KOPT-K1 (cell line): ENCODE measurements around the gene ABHD6.

Experiments
- H3K27ac ChIP-seq: fragments of 200-600 bp; sonication (generic); 2 replicates; pipeline ENCODE4 v1.5.1; 2016; ENCODE audit warnings: antibody characterized with exemption, mild to moderate bottlenecking, low read depth, low read length; ENCODE audit not compliant: poor library complexity, severe bottlenecking
- H3K36me3 ChIP-seq: fragments of 200-600 bp; sonication (generic); 2 replicates; pipeline ENCODE4 v1.5.1; 2017; ENCODE audit warnings: antibody characterized with exemption, mild to moderate bottlenecking, low read length, moderate library complexity; ENCODE audit not compliant: insufficient read depth
- H3K9me3 ChIP-seq: fragments of 200-600 bp; sonication (generic); 2 replicates; pipeline ENCODE4 v1.5.1; 2017; ENCODE audit warnings: antibody characterized with exemption, low read length, mild to moderate bottlenecking; ENCODE audit not compliant: insufficient read depth, poor library complexity, severe bottlenecking

Gene ABHD6

GRCh38 chr3:58342676-58343075 is 105.1 kb downstream of the ABHD6 start:
- Histone ChIP-seq H3K27ac (peak overlapping the region; percentile 98), H3K36me3 (peaks cover 60% of the 10 kb centered on the region), H3K9me3 (no peaks in the 10 kb centered on the region)
